Urinary bladder (tissue), 4 donors: ENCODE data around the gene PUS7L. TPM values are rescaled to one million over a fixed set of nuclear protein-coding genes. Genes with fewer than 3 reads are reported as not detected.

Experiments used
- DNase-seq: peaks from one replicate; pipeline ENCODE4 v3.0.0-alpha.2; 2015; ENCODE audit errors: extremely low spot score
- H3K27ac ChIP-seq: one replicate; pipeline ENCODE4 v1.5.1; 2013; ENCODE audit warnings: low read depth, mild to moderate bottlenecking, moderate library complexity
- H3K36me3 ChIP-seq: one replicate; pipeline ENCODE4 v1.6.1; 2013; ENCODE audit warnings: mild to moderate bottlenecking, moderate library complexity; ENCODE audit not compliant: insufficient read depth
- H3K4me1 ChIP-seq: one replicate; pipeline ENCODE4 v1.6.1; 2013; ENCODE audit warnings: mild to moderate bottlenecking, moderate library complexity; ENCODE audit not compliant: insufficient read depth
- H3K4me3 ChIP-seq: one replicate; pipeline ENCODE4 v1.5.1; 2013; ENCODE audit warnings: low read depth, low read length
- WGBS: extraction: QIAGEN DNeasy Blood & Tissue Kit; methylation state at CpG from one replicate; pipeline ENCODE4 v1.1.7; 2013; 5-methylcytosine and 5-hydroxymethylcytosine counted together
- polyA plus RNA-seq: library from polyadenylated mRNA; stranded (reverse); fragments of 200-250 nt; gene quantifications from one replicate; pipeline ENCODE4 v1.2.3, GENCODE V29; 2013
- total RNA-seq: library from RNA; depleted of rRNA; stranded (reverse); fragments of >200 nt; gene quantifications from one replicate; pipeline ENCODE4 v1.2.3, GENCODE V29; 2014
- donor health status: healthy with polysubstance abuse.
- donor health status: healthy.

The PUS7L gene, protein sequence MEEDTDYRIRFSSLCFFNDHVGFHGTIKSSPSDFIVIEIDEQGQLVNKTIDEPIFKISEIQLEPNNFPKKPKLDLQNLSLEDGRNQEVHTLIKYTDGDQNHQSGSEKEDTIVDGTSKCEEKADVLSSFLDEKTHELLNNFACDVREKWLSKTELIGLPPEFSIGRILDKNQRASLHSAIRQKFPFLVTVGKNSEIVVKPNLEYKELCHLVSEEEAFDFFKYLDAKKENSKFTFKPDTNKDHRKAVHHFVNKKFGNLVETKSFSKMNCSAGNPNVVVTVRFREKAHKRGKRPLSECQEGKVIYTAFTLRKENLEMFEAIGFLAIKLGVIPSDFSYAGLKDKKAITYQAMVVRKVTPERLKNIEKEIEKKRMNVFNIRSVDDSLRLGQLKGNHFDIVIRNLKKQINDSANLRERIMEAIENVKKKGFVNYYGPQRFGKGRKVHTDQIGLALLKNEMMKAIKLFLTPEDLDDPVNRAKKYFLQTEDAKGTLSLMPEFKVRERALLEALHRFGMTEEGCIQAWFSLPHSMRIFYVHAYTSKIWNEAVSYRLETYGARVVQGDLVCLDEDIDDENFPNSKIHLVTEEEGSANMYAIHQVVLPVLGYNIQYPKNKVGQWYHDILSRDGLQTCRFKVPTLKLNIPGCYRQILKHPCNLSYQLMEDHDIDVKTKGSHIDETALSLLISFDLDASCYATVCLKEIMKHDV
- total RNA-seq (41.2 TPM), polyA plus RNA-seq (2.6 TPM)

DNA sequence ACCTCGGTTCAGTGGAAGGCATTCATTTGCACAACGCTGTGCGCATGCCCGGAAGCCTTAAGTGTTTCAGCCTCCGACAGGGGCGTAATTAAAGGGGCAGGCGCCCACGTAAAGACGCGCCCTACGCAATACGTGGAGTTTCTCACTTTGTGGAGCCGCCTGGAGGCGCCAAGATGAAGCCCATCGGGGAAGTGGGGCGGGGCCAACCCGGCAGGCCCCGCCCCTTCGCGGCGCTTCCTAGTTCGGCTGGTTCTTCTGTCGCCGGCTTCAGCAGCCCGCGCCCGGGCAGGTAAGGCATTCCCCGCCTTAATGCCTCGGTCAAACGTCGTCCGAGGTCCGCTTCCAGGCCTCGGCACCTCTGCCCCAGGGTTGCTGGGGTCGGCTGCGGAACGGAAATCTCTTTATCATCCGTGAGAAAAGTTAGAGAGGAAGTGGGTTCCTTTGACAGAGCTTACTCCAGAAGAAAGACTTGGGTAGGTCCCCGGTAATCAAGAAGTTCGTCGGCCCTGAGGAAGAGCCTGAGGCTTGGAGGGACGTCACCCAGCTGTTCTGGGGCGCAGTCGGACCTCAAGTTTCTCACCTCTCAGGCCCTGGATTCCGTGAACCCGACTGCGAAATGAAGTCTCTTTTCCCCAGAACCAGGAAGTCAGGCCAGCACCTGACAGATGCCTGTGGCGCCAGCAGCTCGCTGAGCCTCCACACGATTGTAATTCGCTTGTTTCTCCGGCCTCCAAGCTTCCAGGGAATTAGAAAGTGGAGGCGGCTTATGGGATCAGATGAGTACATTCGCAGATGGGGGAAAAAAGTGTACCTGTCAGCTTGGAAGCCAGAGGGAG, at the start of gene PUS7L, which contains the start of gene IRAK4:
Gene PUS7L, minus strand, starts transcription at position 63 of the 836 bp plus-strand sequence. CDS start 3,545 bp downstream, outside the sequence.
Gene IRAK4, plus strand, starts transcription at position 224 of the 836 bp plus-strand sequence. CDS start 9,161 bp downstream, outside the sequence.
- peak within 1 kb of the TSS; percentile 63 for H3K4me3 ChIP-seq
- H3K4me1 ChIP-seq: no peaks in the 10 kb centered on the region
- WGBS: under 1% methylated on average over 54 of the region's 54 CpGs
- H3K36me3 ChIP-seq: no peaks in the 10 kb centered on the region
- peak within 1 kb of the TSS; percentile 72 for H3K27ac ChIP-seq
- DNase-seq: peak; percentile 93

DNA sequence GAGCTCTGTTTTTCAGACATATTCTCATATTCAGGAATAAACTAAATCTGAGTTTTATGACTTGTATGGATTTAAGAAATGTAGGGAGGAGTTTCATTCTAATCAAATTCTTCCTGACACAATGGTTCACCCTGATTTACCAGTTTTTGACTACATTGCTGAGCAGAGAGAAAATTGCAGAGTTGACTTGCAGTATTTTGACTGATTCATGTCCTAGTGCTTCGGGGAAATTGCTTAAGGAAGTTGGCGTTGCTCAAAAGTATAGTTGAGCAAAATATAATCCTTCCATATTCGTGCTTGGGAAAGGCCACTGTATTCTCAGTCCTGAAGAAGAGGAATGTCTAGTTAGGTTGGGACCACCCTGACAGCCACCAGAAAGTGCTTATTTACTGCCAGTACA, 48.8 kb upstream of the PUS7L start:
- H3K4me1 ChIP-seq: no peaks in the 10 kb centered on the region
- 73% methylated on average over 3 of the region's 3 CpGs for WGBS
- H3K4me3 ChIP-seq: no peak overlapping the region
- H3K27ac ChIP-seq: no peak overlapping the region
- no peak for DNase-seq
- no peaks in the 10 kb centered on the region for H3K36me3 ChIP-seq

DNA sequence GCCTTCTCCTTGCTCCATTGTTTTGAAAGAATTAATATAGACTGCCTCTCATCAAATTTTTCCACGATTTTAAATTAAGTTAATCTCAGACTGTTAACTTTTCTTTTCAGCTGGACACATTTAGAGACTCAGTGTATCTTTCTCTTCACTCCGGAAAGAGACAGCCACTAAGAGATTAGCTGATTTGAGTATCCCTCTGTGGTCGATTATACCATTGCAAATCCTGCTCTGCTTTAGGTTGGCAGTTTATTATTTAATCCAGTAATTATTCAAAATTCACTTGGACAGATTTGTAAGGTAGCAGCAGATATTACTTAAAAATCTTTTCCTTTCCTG, 48.1 kb upstream of the PUS7L start:
- Histone ChIP-seq H3K4me1 (no peaks in the 10 kb centered on the region), H3K4me3 (peak overlapping the region; percentile 80), H3K27ac (peak overlapping the region; percentile 100), H3K36me3 (no peaks in the 10 kb centered on the region)
- DNase-seq: no peak
- 2% methylated on average over 3 of the region's 3 CpGs for WGBS

DNA sequence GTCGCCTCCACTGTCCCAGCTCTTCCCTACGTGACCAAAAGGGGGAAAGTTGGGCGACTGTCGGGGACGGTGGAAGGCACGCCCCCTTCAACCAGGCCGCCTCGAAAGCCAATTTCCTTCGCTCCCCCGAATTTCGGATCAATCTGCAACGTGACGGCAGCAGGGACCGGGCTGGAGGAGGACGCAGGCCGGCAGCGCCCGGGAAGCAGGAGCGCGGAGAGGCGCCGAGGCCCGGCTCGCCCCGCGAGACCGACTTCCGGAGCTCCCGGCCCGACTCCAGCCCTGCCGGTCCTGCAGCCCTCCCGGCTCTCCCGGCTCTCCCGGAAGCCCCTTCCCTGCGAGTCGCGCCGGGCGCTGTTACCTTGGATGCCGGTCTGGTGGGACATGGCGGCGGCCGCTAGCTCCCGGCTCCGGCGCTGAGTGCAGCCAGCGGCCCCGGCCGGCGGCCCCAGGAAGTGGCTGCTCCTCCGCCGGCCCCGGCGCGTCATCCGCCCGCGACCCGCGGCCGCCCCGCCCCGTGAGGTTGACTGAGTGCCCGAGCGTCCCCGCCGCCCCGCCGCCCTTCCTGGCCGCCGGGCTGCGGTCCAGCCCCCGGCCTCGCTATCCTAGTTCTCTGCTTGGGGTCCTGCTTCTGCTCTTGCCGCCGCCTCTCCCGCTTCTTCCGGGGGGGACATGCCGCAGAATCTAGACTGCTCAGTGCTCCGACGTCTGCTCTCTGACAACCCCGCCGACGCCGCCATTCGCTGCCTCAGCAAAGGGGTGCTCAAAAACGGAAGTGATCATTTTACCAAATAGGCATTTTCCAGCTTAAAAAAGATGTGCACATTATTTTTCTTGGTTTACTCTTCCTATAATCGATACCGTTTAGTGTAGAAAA, 47.5 kb upstream of the PUS7L start, which contains the start of gene TWF1:
Gene TWF1, minus strand, starts transcription at position 458 of the 877 bp plus-strand sequence. Its CDS starts 72 bp downstream, at position 386.
- under 1% methylated on average over 89 of the region's 89 CpGs for WGBS
- Histone ChIP-seq H3K4me3 (peak within 1 kb of the TSS; percentile 80), H3K36me3 (no peaks in the 10 kb centered on the region), H3K4me1 (no peaks in the 10 kb centered on the region), H3K27ac (peak within 1 kb of the TSS; percentile 100)
- DNase-seq: peak; percentile 64

DNA sequence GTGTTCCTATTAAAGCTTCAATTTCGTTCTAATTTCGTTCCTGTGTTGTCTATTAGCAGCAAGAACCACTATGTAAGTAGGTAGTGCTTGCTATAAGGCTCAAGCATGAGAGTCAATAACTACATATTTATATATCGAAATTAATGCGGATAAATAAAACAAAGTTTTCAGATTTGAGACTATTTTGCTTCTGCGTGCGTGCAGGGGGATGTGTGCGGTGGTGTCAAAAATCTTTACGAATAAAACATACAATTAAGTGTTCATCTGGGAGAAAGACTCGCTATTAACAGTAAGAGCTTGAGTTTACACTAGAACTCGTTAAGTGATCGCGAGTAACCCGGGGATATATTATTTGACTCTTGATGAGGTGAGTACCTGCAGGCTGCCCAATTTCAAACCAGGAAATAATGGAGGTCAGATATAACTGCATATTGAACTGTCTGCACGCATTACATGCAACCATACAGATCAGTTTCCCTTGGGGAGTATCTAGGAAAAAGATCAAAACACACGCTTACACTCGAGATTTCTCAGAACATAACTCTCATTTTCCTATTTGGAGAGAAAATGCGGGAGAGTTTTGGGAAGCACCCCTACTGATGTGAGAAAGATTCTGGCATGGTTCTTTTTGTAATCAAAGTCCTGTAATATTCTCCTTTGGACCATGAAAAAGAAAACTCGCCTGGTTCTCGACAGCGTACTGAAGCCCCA, 46.7 kb upstream of the PUS7L start:
- WGBS: 6% methylated on average over 20 of the region's 20 CpGs
- Histone ChIP-seq H3K27ac (peak overlapping the region; percentile 100), H3K4me1 (no peaks in the 10 kb centered on the region), H3K36me3 (no peaks in the 10 kb centered on the region), H3K4me3 (peak overlapping the region; percentile 80)
- no peak for DNase-seq

DNA sequence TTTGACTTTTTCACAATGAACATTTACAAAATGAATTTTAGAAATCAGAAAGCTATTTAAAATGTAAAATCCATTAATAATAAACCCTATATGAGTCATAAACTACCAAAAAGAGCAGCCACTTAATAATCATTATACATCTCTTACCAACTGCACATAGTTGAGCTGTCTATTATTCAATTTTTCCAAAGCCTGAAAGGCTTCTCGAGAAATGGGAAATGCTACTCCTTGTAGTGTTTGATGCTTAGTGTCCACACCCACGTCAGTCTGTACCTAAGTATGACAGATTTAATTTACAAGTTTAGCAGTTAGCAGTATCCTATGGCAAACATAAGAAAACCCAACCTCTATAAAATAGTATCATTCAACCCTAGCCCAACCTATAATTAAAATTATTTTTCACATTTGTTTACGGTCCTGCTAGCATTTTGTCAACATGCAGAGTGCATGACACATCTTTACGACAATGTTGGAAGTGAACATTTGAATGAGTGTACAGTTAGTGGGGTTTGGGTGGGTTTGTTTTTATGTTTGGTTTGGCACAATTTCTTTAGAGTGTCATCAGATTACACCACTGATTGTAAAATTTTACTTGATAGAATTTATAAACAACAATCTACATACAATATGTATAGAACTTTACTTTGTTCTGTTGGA, 39.1 kb upstream of the PUS7L start:
- WGBS: 77% methylated on average over 4 of the region's 4 CpGs
- no peak for DNase-seq
- H3K36me3 ChIP-seq: no peaks in the 10 kb centered on the region
- no peak overlapping the region for H3K27ac ChIP-seq
- no peaks in the 10 kb centered on the region for H3K4me1 ChIP-seq
- no peak overlapping the region for H3K4me3 ChIP-seq

DNA sequence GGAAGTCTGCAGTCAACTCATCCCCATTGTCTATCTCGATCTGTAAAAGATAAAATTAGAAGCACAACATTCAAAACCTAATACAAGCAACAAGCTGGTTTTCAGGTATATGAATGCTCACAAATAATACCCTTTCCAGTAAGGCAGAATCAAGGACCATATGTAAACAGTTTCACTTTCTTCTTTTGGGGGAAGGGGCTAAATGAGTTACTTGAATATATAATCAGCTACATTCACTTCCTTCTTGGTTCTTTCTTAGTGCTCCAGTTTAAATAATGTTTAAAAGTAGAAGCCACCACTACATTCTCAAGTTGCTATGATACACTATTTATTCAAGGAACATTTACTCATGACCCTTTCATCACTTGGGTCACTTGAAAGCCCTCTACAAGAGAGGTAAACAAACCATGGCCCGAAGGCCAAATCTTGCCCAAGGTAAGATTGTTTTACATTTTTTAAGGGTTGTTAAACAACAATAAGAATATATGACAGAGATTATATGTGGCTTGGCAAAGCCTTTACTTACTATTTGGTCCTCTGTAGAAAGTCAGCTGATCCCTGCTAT, 37.2 kb upstream of the PUS7L start:
- H3K27ac ChIP-seq: no peak overlapping the region
- DNase-seq: no peak
- no peaks in the 10 kb centered on the region for H3K36me3 ChIP-seq
- H3K4me1 ChIP-seq: no peaks in the 10 kb centered on the region
- H3K4me3 ChIP-seq: no peak overlapping the region
- 76% methylated on average over 2 of the region's 2 CpGs for WGBS

DNA sequence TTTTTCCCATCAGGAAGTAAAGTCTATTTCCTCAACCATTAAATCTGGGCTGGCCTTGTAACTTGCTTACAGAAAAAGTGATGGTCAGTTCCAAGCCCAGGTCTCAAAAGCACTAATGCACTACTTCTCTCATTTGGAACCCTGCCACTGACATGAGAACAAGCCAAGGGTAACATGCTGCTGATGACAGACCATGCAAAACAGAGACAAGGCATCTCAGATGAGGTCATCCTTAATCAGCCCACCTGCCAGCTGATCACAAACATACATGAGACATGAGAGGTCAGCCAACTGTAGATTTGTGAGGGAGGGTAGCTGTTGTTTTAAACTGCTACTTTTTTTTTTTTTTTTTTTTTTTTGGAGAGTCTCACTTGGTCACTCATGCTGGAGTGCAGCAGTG, 31.4 kb upstream of the PUS7L start:
- no peak for DNase-seq
- Histone ChIP-seq H3K36me3 (peaks cover 6% of the 10 kb centered on the region), H3K4me3 (no peak overlapping the region), H3K4me1 (no peaks in the 10 kb centered on the region), H3K27ac (no peak overlapping the region)

DNA sequence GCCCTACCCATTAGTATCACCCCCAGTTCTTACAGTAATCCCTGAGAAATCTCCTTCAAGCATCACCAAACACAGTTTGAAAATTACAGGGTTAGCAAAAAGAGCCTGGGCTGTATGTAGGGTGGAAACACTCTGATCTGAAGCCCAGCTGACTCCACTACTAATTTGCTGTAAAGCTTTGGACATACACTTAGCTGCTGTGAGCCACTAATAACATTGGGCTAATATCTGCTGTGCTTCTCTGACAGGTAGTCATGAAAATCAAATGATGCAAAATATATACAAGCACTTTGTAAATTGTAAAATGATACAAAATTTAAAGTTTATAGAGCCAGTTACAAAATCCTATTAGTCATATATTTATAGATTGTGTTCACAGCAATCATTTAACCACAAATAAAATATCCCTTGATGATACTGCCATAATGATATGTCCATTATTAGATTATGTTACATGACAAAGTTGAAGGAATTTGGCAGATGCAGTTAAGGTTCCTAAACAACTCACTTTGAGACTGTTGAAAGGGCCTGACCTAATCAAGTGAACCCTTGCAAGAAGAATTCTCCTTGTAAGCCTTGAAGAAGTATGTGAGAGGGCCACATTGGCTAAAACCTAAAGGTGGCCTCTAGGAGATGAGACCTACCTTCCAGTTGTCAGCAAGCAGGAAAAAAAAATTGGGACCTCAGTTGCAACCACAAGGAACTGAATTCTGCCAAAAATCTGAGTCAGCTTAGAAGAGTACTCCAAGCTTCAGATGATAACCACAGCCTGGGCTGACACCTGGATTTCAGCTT, 28.5 kb upstream of the PUS7L start:
- Histone ChIP-seq H3K36me3 (peaks cover 11% of the 10 kb centered on the region), H3K4me3 (no peak overlapping the region), H3K27ac (no peak overlapping the region), H3K4me1 (no peaks in the 10 kb centered on the region)
- DNase-seq: no peak

DNA sequence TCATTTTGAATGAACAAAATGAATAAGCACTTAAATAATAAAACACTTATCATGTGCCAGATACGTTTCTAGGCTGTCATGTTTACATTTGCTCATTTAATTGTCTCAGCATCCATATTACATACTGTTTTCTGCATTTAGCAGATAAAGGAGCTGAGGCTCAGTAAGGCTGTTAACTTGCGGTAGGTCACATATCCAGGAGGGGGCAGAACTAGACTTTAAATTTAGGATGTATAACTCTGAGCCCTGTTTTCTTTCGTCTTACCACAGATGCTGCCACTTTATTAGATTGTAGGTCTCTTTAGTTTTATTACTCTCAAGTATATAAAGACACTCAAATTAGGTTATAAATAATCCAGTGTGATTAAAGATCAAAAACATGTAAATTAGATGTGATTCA, 17.9 kb upstream of the PUS7L start:
- 40% methylated on average over 3 of the region's 3 CpGs for WGBS
- peaks cover 4% of the 10 kb centered on the region for H3K36me3 ChIP-seq

DNA sequence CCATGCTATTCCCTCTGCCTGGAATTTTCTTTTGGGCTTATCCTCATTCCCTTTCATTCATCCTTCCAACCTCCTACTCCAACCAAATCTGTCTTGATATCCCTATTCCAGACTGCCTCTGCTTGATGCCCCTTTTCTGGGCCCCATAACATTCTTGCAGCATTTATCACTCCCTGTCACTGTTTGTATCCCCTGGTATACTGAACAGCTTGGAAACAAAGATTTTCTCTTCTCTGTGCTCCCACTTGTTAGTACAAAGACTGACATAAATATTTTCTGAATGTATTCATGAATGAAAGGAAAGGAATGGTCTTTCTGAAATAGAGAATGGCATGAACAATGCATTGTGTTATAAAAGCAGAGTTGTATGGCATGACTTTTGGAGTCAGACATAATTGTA, 7.7 kb upstream of the PUS7L start:
- peaks cover 4% of the 10 kb centered on the region for H3K36me3 ChIP-seq
- H3K27ac ChIP-seq: no peak overlapping the region
- no peak overlapping the region for H3K4me3 ChIP-seq
- DNase-seq: no peak
- H3K4me1 ChIP-seq: no peaks in the 10 kb centered on the region

More for the DNA sequence above, 17.9 kb upstream of the PUS7L start:
- Histone ChIP-seq H3K4me1 (no peaks in the 10 kb centered on the region), H3K4me3 (no peak overlapping the region), H3K27ac (no peak overlapping the region)
- DNase-seq: no peak
